GM19324 (cell line): ENCODE data around the gene ACP2.
A peak's percentile ranks its signal among the peaks of the same experiment; 100 is the strongest.

Experiments used
- ATAC-seq: cut with Tn5 transposase; IDR thresholded peaks from one replicate; pipeline ENCODE4 v1.9.1; 2021; ENCODE audit warnings: mild to moderate bottlenecking, moderate library complexity; ENCODE audit not compliant: unreplicated experiment, low FRiP score

The ACP2 gene, protein sequence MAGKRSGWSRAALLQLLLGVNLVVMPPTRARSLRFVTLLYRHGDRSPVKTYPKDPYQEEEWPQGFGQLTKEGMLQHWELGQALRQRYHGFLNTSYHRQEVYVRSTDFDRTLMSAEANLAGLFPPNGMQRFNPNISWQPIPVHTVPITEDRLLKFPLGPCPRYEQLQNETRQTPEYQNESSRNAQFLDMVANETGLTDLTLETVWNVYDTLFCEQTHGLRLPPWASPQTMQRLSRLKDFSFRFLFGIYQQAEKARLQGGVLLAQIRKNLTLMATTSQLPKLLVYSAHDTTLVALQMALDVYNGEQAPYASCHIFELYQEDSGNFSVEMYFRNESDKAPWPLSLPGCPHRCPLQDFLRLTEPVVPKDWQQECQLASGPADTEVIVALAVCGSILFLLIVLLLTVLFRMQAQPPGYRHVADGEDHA

DNA sequence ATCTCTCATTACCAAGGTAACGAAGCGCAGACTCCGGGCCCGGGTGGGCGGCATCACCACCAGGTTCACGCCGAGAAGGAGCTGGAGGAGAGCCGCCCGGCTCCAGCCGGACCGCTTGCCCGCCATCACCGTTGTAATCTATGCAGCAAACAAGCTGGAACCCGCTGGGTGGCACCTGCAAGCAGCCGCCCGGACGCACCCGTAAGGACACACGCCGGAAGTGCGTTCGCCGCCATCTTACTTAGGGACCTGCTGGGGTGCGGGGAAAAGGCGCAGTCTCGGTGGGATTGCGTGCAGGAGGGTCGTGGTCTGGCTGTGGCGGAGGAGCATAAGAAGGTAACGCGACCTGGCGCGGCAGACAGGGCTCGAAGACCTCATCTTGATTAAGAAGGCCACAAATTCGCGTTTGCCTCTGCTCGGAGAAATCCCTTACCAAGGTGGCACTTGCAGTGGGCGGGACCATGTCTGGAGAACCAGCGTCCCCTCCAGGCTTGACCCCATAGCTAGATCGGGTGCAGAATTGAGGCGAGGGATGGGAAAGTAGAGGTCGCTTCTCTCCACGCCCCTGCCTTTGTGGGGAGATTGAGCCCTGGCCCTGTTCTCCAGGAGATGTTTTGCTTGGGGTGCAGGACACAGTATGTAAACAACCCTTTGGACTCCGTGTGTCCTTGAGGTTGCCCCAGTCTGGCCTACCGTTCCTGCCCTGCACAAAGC lies at the start of gene ACP2:
ACP2 (minus strand) TSS at position 151 of the 714 bp plus-strand sequence; CDS start at position 126, 25 bp downstream.
- peak; percentile 92 for ATAC-seq

DNA sequence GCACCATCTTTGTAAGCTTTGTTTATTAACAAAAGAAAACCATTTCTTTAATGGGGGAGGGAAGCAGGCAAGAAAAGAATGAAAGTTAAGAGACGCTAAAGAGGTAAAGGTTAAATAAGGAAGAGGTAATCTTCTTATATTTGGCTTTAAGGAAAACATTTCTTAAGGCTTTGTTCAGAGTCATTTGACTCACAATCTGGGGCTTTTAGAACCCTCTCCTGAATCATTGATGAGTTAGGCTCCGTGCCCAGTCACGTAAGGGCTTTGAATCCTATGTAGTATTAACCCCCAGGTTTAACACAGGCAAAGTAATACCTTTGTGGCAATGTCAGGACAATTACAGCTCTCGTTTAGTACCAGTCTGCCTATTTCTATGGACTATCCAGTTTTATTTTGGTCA lies 47.4 kb upstream of the ACP2 start:
- ATAC-seq: no peak

DNA sequence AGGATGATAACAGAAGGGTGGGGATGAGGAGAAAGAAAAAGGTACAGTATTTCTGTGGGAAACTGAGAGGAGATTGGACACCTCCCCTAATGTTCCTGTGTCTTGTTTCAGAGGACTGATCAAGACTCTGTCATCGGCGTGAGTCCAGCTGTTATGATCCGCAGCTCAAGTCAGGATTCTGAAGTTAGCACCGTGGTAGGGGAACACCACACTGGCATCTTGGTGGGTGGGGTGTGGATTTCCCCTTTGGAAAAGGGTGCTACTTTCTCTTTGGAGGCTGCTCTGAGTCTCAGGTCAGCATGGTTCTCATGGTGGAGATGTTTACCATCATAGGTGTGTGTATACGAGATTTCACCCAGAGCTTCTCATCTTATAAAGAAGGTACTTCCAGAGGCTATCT lies 46.8 kb upstream of the ACP2 start:
- no peak for ATAC-seq

DNA sequence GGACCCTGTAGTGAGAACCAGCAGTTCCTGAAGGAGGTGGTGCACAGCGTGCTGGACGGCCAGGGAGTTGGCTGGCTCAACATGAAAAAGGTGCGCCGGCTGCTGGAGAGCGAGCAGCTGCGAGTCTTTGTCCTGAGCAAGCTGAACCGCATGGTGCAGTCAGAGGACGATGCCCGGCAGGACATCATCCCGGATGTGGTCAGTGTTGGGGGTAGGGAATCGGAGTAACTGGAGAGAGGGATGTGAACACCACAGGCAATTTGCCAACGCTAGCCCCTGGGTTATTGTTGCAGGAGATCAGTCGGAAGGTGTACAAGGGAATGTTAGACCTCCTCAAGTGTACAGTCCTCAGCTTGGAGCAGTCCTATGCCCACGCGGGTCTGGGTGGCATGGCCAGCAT lies 41.2 kb upstream of the ACP2 start:
- no peak for ATAC-seq

DNA sequence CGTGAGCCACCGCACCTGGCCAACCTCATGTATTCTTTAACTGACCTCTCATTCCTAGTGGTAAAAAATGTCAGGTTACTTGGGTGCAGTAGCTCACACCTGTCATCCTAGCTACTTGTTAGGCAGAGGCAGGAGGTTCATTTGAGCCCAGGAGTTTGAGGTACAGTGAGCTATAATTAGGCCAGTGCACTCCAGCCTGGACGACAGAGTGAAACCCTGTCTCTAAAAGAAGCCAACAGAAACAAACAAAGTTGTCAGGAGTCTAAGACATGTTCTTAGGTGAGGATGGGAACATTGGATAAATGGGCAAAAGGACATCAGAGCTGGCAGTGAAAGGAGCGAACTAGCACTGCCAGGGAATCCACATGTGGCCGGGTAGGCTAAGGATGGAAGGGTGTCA lies 39.5 kb upstream of the ACP2 start:
- ATAC-seq: no peak

DNA sequence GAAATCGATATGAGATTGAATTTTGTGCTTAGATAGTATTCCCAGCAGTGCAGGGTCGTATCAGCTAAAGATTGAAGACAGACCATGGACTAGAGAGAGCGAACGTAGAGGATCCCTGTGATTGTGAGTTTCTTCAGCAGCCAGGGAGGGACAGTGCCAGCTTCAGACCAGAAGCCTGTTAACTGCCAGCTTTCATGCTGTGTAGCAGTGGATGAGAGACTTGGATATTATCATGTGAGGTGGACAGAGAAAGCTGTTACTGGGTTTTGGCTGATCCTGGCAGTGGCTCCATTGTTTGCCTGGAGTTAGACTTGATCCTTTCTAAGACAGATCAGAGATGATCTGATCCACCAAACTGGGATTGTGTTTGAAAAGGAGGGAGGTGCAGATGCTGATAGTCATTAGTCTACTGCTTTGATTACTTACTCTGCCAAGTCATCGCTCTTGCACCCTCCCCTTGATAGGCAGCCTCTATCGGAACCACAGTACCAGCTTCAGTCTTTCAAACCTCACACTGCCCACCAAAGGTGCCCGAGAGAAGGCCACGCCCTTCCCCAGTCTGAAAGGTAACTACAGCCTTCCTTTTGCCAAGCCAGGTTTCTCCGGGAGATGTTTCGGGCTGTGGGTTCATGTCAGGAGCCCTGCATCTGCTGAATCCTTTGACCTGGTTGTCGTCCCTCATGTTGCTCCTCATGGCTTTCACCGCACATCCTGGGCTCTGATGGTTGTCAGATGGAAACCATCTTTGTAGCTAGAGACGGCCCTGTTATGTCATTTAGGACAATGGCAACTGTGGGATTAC lies 37.6 kb upstream of the ACP2 start:
- ATAC-seq: no peak

DNA sequence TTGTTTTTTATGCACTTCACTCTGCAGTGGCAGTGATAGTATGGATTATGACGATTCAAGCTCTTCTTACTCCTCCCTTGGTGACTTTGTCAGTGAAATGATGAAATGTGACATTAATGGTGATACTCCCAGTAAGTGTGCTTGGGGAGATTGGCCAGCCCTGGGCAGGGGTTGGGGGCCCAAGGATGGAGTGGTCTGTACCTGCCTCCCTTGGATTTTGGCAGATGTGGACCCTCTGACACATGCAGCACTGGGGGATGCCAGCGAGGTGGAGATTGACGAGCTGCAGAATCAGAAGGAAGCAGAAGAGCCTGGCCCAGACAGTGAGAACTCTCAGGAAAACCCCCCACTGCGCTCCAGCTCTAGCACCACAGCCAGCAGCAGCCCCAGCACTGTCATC lies 35.5 kb upstream of the ACP2 start:
- ATAC-seq: no peak

DNA sequence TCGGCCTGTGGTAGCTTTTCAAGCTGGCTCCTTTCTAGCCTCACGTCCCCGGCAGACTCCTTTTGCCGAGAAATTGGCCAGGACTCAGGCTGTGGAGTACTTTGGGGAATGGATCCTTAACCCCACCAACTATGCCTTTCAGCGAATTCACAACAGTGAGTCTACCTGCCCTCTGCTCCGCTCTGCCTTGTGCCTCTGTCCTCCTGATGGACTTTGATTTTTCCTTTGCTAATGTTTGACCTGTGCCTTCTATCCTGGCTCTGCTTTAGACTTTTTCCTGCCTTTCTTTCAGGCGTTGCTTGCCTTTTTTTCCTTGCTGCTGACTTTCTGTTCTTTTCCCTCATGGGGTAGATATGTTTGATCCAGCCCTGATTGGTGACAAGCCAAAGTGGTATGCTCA lies 33.8 kb upstream of the ACP2 start:
- ATAC-seq: no peak

DNA sequence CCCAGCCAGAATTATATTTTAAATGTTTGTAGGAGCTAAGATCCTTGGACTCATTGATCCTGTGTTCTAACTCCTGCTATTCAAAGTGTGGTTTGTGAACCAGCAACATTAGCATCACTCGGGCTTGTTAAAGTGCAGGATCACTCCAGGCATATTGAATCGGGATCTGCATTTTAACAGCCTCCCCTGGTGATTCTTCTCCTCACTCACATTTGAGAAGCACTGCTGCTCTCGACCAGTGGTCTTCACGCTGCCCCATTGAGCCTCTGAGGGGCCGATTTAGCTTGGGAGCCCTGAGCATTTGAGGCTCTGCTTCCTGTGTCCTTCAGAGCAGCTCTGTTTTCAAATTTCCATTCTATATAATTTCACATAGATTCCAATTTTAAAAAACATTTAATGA lies 32.2 kb upstream of the ACP2 start:
- ATAC-seq: no peak

DNA sequence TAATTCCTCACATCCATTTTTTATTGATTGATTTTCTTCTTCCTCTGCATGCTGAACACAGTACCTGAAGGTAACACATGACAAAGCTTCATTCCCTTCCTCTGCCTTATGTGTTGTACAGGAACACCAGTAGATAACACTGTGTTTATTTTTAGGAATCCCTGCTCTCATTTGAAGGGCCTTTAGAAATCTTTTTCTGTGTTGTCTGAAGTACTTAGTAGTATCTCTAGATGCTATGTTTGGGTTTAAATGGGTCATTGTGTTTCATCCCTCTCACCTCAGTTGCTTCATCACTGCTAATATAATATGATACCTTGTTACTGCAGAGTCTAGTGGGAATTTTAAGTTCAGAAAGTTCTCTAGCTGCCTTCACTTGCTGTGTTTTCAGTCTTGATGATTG lies 31.5 kb upstream of the ACP2 start:
- no peak for ATAC-seq

DNA sequence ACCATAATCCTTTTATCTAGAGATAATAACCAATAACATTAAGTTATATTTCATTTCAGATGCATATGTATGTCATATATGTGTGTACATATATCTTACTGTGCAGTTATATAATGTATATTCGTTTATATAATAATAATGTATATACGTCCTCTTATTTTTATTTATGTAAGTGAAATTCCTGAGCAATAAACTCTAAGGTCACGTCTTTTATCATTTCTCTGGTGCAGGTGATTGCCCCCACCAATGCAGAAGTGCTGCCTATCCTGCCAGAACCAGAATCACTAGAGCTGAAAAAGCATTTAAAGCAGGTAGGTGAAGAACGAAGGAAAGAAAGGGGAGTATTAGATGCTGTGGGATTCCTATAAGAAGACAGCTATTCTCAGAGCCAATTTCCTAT lies 30.2 kb upstream of the ACP2 start:
- no peak for ATAC-seq

DNA sequence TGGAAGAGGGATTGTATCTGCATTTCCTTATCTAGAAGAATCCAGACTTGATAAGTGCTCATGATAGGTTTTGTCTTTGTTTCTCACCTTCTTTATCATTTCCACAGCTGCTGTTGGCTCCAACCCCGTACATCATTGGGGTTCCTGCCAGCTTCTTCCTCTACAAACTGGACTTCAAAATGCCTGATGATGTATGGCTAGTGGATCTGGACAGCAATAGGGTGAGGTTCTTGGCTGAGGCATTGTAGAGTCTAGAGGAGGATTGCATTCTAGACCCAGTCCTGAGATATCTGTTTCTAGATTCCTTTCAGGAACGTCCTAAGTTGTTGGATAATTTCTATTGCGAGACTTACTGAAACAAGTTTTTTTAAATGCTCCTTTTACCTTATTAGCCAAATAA lies 29.4 kb upstream of the ACP2 start:
- ATAC-seq: no peak

DNA sequence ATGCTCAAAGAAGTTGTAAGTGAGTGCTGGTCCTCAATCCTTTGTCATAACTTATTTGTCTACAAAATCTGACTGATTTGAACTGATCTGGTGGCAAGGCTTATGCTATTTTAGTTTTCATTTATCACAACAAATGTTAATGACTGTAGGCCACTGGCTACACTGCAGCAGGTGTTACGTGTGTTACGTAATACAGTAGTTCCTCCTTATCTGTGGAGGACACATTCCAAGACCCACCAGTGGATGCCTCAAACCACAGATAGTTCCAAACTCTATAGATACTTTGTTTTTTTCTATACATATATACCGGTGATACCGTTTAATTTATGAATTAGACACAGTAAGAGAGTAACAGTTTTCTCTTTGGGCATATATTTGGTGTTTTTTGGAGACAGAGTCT lies 28.3 kb upstream of the ACP2 start:
- no peak for ATAC-seq

DNA sequence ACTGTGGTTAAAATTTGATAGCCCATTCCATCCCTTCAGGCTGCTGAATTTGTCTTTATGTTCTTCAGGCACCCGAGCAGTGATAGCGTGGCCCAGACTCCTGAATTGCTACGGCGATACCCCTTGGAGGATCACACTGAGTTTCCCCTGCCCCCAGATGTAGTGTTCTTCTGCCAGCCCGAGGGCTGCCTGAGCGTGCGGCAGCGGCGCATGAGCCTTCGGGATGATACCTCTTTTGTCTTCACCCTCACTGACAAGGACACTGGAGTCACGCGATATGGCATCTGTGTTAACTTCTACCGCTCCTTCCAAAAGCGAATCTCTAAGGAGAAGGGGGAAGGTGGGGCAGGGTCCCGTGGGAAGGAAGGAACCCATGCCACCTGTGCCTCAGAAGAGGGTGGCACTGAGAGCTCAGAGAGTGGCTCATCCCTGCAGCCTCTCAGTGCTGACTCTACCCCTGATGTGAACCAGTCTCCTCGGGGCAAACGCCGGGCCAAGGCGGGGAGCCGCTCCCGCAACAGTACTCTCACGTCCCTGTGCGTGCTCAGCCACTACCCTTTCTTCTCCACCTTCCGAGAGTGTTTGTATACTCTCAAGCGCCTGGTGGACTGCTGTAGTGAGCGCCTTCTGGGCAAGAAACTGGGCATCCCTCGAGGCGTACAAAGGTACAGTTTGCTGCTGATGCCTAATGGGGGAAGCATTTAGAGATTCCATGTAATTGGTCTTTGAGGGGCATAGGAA lies 26.1 kb upstream of the ACP2 start:
- no peak for ATAC-seq

DNA sequence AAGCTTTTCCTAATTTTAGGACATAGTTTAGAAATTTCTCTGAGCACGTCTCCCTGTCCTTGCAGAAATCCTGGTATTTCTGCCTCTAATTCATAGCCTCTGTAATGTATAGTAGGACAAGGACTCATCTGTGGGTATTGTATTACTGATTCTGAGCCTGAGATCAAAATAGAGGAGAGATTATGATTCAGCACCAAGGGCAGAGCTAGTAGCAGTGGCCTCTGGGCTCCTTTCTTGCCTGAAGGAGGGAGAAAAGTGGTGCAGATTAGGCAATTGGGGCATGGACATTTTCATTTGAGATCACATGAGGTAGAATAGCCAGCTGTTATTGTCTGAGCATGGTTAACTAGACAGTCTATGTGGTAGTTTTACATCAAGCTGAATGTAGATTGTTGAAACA lies 24.1 kb upstream of the ACP2 start:
- ATAC-seq: no peak

DNA sequence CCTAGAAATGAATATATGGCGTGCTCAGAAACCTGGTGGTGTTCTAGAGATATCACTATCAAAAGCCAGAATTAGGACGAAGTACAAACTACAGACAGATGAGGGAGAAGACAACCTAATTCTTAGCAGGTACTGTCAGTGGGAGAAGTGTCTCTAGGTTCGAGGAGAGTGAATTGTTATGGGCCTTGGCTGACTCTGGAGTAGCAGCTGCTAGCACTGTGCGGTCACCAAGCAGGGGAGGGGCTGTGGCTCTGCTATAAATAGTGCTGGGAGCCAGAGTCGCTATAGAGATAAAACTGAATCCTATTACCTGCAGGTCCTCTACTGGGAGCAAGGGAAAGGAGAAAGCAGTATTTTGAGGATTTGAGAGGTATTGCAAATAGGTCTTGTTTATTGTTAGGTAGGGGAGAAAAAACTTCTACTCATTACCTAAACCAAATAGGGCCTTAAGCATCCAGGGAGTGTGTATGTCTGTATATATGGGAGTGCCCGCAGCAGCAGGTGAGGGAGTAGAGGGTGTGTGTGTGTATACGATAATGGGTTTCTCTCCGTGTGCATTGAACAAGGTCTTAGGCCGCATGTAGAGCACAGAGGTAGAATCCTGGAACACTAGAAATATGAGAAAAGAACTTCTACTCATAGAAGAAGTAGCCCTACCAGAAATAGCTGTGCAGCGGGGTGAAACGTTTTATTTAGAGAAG lies 23.5 kb upstream of the ACP2 start:
- no peak for ATAC-seq

DNA sequence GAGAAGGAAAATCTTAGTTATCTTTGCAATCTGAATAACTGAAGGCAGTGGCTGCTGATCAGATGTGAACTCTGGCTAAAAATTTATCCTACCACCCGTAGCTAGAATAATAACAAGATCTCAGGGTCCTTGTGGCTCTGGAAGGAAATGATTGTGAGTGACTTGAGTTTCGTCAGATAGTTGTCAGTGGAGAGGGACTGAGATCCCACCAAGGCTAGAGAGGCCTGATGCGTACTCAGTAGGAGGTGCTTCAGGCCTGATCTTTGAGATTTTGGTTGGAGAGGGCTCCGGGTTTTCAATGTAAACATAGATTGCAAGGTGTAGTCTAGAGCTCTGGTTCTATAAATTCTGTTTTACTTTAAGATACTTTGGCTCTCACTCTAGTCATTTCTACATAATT lies 22.7 kb upstream of the ACP2 start:
- no peak for ATAC-seq

DNA sequence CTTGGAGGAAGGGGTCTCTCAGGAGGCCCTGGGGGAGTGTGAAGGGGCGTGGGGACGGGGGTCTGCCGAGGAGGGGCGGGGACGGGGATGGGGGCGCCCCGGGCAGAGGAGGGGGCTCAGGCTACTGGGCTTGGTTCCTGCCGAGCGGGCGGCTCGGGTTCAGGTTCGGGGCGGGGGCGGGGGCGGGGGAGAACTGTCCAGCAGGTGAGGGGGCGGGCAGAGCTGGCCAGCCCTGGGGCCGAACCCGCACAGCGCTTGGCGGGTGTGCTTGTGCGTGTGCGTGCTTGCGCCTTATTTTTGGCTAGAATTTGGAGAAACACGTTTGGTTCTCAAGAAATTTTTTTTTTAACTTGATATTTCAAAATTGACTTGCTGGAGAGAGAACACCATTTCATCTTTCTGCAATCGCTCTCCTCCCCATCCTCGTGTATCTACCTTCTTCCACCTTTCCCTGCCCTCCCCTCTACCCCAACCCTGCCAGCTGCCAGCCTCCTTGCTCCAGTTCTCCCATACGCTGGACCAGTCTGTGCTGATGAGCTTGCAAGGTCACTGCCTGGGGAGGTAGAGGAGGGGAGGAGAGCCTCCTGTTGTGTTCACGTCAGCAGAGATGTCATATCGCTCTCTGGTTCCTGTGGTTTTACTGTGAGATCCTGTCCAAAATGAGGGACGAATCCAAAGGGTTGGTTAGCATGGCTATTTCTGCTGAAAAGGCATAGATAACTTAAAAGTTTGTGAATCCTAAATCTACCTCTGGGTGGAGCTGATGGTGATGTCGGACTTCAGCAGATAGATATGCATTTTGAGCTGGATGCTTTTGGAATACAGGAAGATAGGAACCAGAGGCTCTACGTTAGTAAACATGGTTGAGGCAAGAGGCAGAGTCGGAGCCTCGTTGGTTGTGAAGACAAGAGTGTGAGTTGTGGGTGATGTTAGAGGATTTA lies 22.0 kb upstream of the ACP2 start:
- no peak for ATAC-seq

DNA sequence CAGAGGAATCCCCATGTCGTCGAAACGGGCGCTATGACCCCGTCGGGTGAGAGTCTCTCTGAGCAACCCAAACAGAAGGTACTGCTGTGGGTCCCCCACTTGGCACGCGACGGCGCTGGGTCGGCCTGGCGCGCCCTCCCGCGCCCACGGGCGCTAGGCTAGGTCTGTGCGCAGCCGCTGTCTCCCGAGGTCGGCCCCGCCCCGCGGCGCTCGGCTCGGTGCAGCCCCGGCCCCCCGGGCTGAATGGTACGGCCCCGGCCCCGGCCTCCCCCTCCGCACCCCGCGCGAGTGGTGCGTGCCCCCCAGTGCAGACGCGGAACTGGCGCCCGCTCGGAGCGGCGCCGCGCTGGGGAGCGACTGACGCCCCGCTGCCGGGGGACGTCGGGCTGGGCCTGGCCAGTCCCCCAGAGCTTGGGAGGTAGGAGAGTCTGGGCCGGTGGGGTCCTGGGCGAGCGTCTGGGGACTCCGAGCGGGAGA lies 21.3 kb upstream of the ACP2 start, which contains the start of gene MADD:
MADD (plus strand) TSS at position 305 of the 477 bp plus-strand sequence.
- ATAC-seq: peak; percentile 85
